Measurements from ENCODE around the gene EP400. TPM values are rescaled to one million over a fixed set of nuclear protein-coding genes. Genes with fewer than 3 reads are reported as not detected.

Gene EP400
- total and polyA plus RNA-seq, 2 experiments from 2014 or later: 10.3 to 12.3 TPM

DNA sequence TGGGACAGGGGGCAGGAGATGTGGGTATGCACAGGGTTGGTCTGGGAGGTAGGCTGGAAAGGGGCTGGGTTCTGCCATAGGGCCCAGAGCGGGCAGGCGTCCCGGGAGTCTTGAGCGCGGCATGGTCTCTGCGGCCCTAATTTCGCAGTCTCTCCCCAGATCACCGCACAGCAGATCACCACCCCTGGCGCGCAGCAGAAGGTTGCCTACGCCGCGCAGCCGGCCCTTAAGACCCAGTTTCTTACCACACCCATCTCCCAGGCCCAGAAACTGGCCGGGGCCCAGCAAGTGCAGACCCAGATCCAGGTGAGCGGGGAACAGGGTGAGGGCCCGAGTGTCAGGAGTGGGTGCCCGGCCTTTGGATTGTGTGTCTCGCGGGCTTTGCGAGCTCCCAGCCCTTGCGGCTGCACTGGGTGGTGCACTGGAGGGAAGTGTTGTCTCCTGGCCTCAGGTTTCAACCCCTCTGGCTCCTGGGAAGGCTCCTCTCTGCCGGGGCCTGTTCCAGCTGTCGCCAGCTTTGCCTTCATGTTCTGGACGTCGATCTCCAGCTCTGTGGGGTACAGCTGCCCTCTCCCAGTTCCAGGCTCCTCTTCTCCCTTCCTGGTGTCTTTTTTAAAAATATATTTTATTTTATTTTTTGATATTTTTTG is 119.7 kb downstream of the EP400 start:
- Histone ChIP-seq H3K4me1 (ENCODE audit: insufficient read depth) (no peaks in the 10 kb centered on the region), H3K4me3 (no peak overlapping the region), H3K36me3 (replicated peaks; ENCODE audit: insufficient read depth, low read depth) (no peaks in the 10 kb centered on the region), H3K4me2 (no peak overlapping the region), H2AFZ (no peak overlapping the region), H3K27ac (no peak overlapping the region), H4K20me1 (ENCODE audit: insufficient read depth, poor library complexity, severe bottlenecking) (no peaks in the 10 kb centered on the region), H3K9me2 (replicated peaks; ENCODE audit: insufficient read depth) (no peaks in the 10 kb centered on the region), H3K79me2 (no peaks in the 10 kb centered on the region), H3K27me3 (no peaks in the 10 kb centered on the region), H3K9me3 (ENCODE audit: low read depth) (no peaks in the 10 kb centered on the region)
- 98% methylated on average over 26 of the region's 26 CpGs for WGBS (ENCODE audit: low lambda C conversion rate, missing lambda C conversion rate)
- no peak for DNase-seq (ENCODE audit: low spot score)
- TF ChIP-seq EZH2 (IDR thresholded peaks at IDR 0.05; ENCODE audit: borderline replicate concordance) (no peak), EZH2phosphoT487 (IDR thresholded peaks at IDR 0.05; ENCODE audit: low read depth, severe bottlenecking, unreplicated experiment) (no peak)
- TF ChIP-seq, protein P1, sequence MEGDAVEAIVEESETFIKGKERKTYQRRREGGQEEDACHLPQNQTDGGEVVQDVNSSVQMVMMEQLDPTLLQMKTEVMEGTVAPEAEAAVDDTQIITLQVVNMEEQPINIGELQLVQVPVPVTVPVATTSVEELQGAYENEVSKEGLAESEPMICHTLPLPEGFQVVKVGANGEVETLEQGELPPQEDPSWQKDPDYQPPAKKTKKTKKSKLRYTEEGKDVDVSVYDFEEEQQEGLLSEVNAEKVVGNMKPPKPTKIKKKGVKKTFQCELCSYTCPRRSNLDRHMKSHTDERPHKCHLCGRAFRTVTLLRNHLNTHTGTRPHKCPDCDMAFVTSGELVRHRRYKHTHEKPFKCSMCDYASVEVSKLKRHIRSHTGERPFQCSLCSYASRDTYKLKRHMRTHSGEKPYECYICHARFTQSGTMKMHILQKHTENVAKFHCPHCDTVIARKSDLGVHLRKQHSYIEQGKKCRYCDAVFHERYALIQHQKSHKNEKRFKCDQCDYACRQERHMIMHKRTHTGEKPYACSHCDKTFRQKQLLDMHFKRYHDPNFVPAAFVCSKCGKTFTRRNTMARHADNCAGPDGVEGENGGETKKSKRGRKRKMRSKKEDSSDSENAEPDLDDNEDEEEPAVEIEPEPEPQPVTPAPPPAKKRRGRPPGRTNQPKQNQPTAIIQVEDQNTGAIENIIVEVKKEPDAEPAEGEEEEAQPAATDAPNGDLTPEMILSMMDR (IDR thresholded peaks at IDR 0.05; ENCODE audit: poor library complexity): no peak

DNA sequence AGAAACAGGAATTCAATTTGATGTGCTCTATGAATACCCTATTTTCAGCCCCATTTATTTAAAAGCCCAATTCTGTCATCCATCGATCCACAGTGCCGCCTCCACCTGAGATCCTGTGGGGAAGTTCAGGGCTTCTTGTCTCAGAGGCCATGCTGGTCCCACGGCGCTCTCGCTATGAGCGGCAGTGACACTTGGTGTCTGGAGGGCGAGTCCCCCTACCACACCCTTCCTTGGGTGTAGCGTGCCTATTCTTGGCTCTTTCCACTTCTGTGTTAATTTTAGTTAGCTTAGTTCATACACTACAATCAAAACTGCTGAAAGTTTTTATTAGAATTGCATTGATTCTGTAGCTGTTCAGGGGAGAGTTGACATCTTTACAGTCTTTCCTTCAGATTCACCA is 120.6 kb downstream of the EP400 start:
- H2AFZ ChIP-seq: no peak overlapping the region
- H3K27me3 ChIP-seq: no peaks in the 10 kb centered on the region
- no peak for TF ChIP-seq EZH2 (IDR thresholded peaks at IDR 0.05; ENCODE audit: borderline replicate concordance)
- no peak for TF ChIP-seq EZH2phosphoT487 (IDR thresholded peaks at IDR 0.05; ENCODE audit: low read depth, severe bottlenecking, unreplicated experiment)
- TF ChIP-seq, protein P1 (IDR thresholded peaks at IDR 0.05; ENCODE audit: poor library complexity): no peak
- H3K4me2 ChIP-seq: no peak overlapping the region
- H3K9me2 ChIP-seq (replicated peaks; ENCODE audit: insufficient read depth): no peaks in the 10 kb centered on the region
- H3K27ac ChIP-seq: no peak overlapping the region
- no peaks in the 10 kb centered on the region for H3K79me2 ChIP-seq
- 95% methylated on average over 8 of the region's 8 CpGs for WGBS (ENCODE audit: low lambda C conversion rate, missing lambda C conversion rate)
- H3K9me3 ChIP-seq (ENCODE audit: low read depth): no peaks in the 10 kb centered on the region
- no peak for DNase-seq (ENCODE audit: low spot score)
- H3K4me3 ChIP-seq: no peak overlapping the region
- H3K36me3 ChIP-seq (replicated peaks; ENCODE audit: insufficient read depth, low read depth): no peaks in the 10 kb centered on the region
- no peaks in the 10 kb centered on the region for H3K4me1 ChIP-seq (ENCODE audit: insufficient read depth)
- H4K20me1 ChIP-seq (ENCODE audit: insufficient read depth, poor library complexity, severe bottlenecking): no peaks in the 10 kb centered on the region

DNA sequence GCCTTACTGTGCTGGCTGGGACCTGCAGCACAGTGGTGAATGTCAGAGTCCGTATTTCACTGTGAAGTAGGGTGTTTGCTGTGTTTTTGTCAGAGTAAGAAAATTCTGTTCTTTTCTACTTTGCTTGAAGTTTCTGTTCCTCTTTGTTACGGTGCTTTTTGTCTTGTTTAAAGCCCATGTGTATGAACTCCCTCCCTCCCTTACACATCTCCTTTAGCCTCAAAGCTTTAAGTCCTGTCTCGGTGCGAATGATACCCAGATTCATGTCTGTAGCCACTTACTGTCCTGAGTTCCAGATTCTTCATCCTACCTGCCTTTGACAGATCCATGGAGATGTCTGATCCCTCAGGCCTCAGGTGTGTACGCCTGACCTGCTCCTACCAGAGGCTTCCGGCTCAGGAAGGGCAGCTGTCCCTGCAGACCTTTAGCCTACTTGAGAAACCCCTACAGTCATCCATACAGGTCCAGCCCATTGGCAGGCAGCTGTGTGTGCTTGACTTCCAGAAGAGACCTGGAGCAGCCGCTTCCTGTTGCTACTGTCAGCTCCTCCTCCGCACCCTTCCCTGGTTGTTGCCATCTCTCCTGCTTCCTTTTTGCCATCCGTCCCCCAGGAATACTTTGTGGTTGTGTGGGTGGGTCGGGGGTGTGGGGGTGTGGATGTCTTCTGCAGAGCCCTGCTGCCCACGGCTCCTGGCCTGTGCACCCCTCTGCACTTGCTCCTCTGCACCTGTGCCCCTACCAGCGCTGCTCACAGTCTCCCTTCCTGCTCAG is 121.5 kb downstream of the EP400 start:
- Histone ChIP-seq H3K4me1 (ENCODE audit: insufficient read depth) (no peaks in the 10 kb centered on the region), H3K4me2 (no peak overlapping the region), H3K27ac (no peak overlapping the region), H4K20me1 (ENCODE audit: insufficient read depth, poor library complexity, severe bottlenecking) (no peaks in the 10 kb centered on the region), H3K9me2 (replicated peaks; ENCODE audit: insufficient read depth) (no peaks in the 10 kb centered on the region), H3K27me3 (no peaks in the 10 kb centered on the region), H3K79me2 (no peaks in the 10 kb centered on the region), H3K36me3 (replicated peaks; ENCODE audit: insufficient read depth, low read depth) (no peaks in the 10 kb centered on the region), H3K9me3 (ENCODE audit: low read depth) (no peaks in the 10 kb centered on the region), H2AFZ (no peak overlapping the region), H3K4me3 (no peak overlapping the region)
- DNase-seq (ENCODE audit: low spot score): no peak
- WGBS (ENCODE audit: low lambda C conversion rate, missing lambda C conversion rate): 95% methylated on average over 12 of the region's 12 CpGs
- TF ChIP-seq, protein P1 (IDR thresholded peaks at IDR 0.05; ENCODE audit: poor library complexity): no peak
- TF ChIP-seq EZH2phosphoT487 (IDR thresholded peaks at IDR 0.05; ENCODE audit: low read depth, severe bottlenecking, unreplicated experiment) (no peak), EZH2 (IDR thresholded peaks at IDR 0.05; ENCODE audit: borderline replicate concordance) (no peak)
